Measurements from ENCODE around the gene COA3. TPM values are rescaled to one million over a fixed set of nuclear protein-coding genes. Genes with fewer than 3 reads are reported as not detected.

Gene COA3
- total RNA-seq, 2 experiments from 2014 or later, result 4.0 to 4.5 TPM

- H3K4me1 ChIP-seq (ENCODE audit: insufficient read depth, low read length), result peaks cover 30% of the 10 kb centered on the region
- intact Hi-C loops (cut with DNase I, micrococcal nuclease), result loop anchor here in 1 of 2 experiments (2.0 to 5.0 kb wide), 2 partner anchors 23 to 34 kb away; partner anchors contain the start of gene PSME3
- no peak for TF ChIP-seq CTCF (IDR thresholded peaks at IDR 0.05)
- no peak overlapping the region for H3K27ac ChIP-seq (ENCODE audit: low read depth in 1 of 2, low read length in 2 of 2)
- no peaks in the 10 kb centered on the region for H3K9me3 ChIP-seq (ENCODE audit: control insufficient read depth in 1 of 2, insufficient read depth in 1 of 2, low read length in 2 of 2)
- H3K27me3 ChIP-seq (ENCODE audit: control insufficient read depth in 1 of 2, insufficient read depth in 2 of 2, low read length in 2 of 2), result no peaks in the 10 kb centered on the region
- ChIA-PET POLR2A (interaction anchor here (0.7 to 2.3 kb wide), 8 partner anchors 18 to 570 kb away, joined by 3 to 9 read pairs (median 4); partner anchors contain the start of genes BECN1, PSME3, RETREG3 and RPL27), CTCF (interaction anchor here (1.0 to 1.1 kb wide), 2 partner anchors 22 to 26 kb away, joined by 4 to 5 read pairs; partner anchors contain the start of gene BECN1)
- peak overlapping the region; percentile 92 for H3K4me3 ChIP-seq (ENCODE audit: low read length)
- H3K36me3 Mint-ChIP-seq (ENCODE audit: low read depth), result peaks cover 11% of the 10 kb centered on the region
- ATAC-seq (ENCODE audit: poor library complexity), result no peak
- no peak for DNase-seq
- H3K27ac Mint-ChIP-seq, result peak overlapping the region; percentile 63
- no peaks in the 10 kb centered on the region for H3K9me3 Mint-ChIP-seq
- peaks cover 19% of the 10 kb centered on the region for H3K4me1 Mint-ChIP-seq (ENCODE audit: low read depth)
- H3K27me3 Mint-ChIP-seq, result no peaks in the 10 kb centered on the region
- H3K4me3 Mint-ChIP-seq, result peak overlapping the region; percentile 92
- peaks cover 4% of the 10 kb centered on the region for H3K36me3 ChIP-seq (ENCODE audit: insufficient read depth, low read length)
Observed at GRCh38 chr17:42798011-42798382, 507 bp downstream of the COA3 start.

- POLR2A ChIA-PET, result interaction anchor here (1.1 to 2.3 kb wide), 5 partner anchors 17 to 409 kb away, joined by 3 to 9 read pairs (median 4); partner anchors contain the start of genes BECN1, RETREG3, RPL27 and STAT3
Observed at GRCh38 chr17:42797067-42798007, 1.2 kb downstream of the COA3 start.

More at GRCh38 chr17:42797067-42798007, 1.2 kb downstream of the COA3 start:
- CTCF ChIA-PET, result no interaction called here
- Mint-ChIP-seq H3K36me3 (ENCODE audit: low read depth) (peaks cover 11% of the 10 kb centered on the region), H3K9me3 (no peaks in the 10 kb centered on the region), H3K27ac (no peak overlapping the region), H3K4me1 (ENCODE audit: low read depth) (peaks cover 19% of the 10 kb centered on the region), H3K4me3 (peak overlapping the region; percentile 92), H3K27me3 (no peaks in the 10 kb centered on the region)
- TF ChIP-seq CTCF (IDR thresholded peaks at IDR 0.05), result no peak
- DNase-seq, result no peak
- peaks cover 4% of the 10 kb centered on the region for H3K36me3 ChIP-seq (ENCODE audit: insufficient read depth, low read length)
- peak overlapping the region; percentile 92 for H3K4me3 ChIP-seq (ENCODE audit: low read length)
- peaks cover 30% of the 10 kb centered on the region for H3K4me1 ChIP-seq (ENCODE audit: insufficient read depth, low read length)
- H3K27me3 ChIP-seq (ENCODE audit: control insufficient read depth in 1 of 2, insufficient read depth in 2 of 2, low read length in 2 of 2), result no peaks in the 10 kb centered on the region
- intact Hi-C loops (cut with DNase I, micrococcal nuclease), result loop anchor here in 1 of 2 experiments (2.0 to 5.0 kb wide), 2 partner anchors 23 to 35 kb away; partner anchors contain the start of gene PSME3
- H3K27ac ChIP-seq (ENCODE audit: low read depth in 1 of 2, low read length in 2 of 2), result no peak overlapping the region
- ATAC-seq (ENCODE audit: poor library complexity), result no peak
- no peaks in the 10 kb centered on the region for H3K9me3 ChIP-seq (ENCODE audit: control insufficient read depth in 1 of 2, insufficient read depth in 1 of 2, low read length in 2 of 2)

Data from CD4-positive, alpha-beta T cell (primary cell).